ENCODE data around the gene COL17A1. TPM values are rescaled to one million over a fixed set of nuclear protein-coding genes. Genes with fewer than 3 reads are reported as not detected.

The COL17A1 gene
- total RNA-seq, 1 donor from 2014 or later = 0.03 TPM

- DNase-seq (ENCODE audit: low read depth) = no peak
Observed at GRCh38 chr10:104034401-104035193, 51.1 kb downstream of the COL17A1 start.

- no peak for DNase-seq (ENCODE audit: low read depth)
Observed at GRCh38 chr10:104033966-104034365, 51.7 kb downstream of the COL17A1 start.

- DNase-seq (ENCODE audit: low read depth) = no peak
Observed at GRCh38 chr10:104033401-104033930, 52.2 kb downstream of the COL17A1 start.

DNA sequence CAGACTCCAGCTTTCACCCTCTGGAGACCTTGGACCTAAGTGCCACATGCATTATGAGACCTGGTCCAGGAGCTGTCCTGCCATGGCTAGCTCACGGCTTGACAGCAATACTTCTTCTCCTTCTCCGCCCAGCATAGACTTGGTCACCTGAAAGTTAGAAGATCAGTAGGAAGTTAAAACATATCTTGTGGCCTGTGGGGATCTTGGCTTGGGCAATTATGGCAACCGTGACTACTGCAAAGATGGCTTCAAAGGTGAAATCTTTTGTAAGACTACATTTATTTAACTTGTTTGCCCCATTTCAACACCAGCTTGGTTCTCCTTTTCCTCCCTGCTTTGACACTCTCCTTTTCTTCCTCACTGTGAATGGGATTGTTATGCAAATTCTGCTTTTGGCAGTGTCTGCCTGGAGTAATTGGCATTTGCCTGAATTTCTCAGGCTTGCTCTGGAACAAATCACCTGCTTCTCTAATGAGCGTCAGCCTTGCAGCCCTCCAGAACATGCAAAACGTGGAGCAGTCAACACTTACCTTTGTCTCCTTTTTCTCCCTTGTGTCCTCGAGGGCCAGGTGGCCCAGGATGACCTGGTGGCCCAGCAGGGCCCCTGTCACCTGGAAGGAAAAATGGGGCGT, 53.4 kb downstream of the COL17A1 start:
- DNase-seq (ENCODE audit: low read depth) = no peak

- no peak for DNase-seq (ENCODE audit: low read depth)
Observed at GRCh38 chr10:104031631-104032030, 54.0 kb downstream of the COL17A1 start.

- peak; percentile 49 for DNase-seq (ENCODE audit: low read depth)
Observed at GRCh38 chr10:104029521-104029860, 56.2 kb downstream of the COL17A1 start.

DNA sequence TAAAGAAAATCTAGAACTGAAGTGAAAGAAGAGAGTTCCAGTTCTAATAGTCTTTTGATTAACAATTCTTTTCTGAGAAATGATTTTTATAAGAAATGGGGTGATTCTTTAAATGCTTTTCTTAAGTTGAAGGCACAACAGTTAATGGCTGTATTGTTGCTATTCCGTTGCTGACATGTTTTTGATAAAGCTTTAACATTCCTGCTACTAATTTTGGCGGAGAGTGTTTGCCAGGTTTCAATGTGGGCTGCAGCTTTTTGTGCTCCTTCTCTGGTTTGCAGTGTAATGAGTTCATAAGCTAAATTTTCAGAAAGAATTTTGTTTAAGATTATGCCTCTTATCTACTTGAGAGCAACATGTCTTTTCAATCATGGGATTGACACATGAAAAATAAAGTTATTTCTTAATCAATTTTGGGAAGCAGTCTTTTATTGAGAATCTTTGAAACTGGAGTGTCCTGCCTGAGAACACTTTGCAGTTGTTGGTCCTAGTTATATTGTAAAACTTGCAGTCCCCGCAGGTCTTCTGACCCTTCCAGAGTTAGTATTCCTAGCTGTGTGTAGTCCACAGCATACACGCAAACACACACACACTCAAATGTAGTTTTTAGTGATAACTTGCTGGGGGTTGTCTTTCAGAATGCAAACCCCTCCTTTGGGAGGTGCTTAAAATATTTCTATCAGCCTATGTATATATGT, 56.7 kb downstream of the COL17A1 start:
- no peak for DNase-seq (ENCODE audit: low read depth)

GRCh38 chr10:104028146-104028545, 57.5 kb downstream of the COL17A1 start:
- peak; percentile 8 for DNase-seq (ENCODE audit: low read depth)

DNA sequence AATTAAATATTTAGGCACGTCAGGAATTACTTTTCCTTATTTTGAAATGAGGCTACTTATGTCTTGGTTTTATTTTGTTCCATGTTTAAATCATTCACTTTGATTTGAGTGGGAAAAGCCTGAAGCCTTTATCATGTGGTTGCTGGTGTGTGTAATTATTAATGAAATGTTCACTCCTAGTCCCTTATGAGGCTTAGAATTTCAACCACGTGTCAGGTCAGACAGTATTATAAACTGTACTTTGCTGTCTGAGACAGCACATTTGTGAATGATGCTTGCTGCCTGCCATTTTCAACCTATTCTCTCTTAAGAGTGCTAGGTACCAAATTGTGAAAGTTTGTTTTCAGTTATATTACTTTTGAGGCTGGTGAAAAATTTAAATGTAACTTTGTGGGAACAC, 58.9 kb downstream of the COL17A1 start:
- DNase-seq (ENCODE audit: low read depth) = no peak

DNA sequence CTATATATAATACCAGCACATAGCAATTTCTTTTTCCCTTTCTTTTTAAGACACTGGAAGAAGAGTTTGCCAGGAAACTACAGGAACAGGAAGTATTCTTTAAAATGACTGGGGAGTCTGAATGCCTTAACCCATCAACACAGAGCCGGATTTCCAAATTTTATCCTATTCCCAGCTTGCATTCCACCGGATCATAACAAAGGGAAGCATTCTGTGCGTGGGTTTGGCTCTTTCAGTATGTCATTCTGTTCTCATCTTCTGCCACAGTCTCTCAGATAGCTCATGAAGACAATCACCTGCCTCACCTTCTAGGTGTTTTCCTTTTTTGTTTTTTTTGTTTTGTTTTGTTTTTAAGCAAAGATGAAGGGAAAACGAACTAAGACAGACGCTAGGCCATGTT, 60.2 kb downstream of the COL17A1 start:
- no peak for DNase-seq (ENCODE audit: low read depth)

DNA sequence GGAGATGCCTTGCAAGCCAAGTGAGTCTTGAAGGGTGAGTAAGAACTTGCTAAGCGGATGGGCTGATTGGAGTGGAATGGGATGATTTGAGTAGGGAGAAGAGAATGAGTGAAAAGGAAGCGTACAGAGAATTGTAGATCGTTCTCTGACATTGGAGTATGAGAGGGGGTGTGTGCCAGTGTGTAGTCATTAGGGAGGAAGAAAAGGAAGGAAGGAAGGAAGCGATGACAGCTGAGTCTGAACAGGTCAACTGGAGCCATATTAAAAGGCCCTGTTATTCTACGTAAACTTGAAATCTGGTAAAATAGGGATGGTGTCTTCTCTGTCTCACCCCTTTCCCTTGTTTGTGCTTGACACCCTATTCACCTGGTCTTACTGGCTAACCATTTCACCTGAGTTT, 63.7 kb downstream of the COL17A1 start:
- no peak for DNase-seq (ENCODE audit: low read depth)

GRCh38 chr10:104021246-104021645, 64.4 kb downstream of the COL17A1 start:
- no peak for DNase-seq (ENCODE audit: low read depth)

DNA sequence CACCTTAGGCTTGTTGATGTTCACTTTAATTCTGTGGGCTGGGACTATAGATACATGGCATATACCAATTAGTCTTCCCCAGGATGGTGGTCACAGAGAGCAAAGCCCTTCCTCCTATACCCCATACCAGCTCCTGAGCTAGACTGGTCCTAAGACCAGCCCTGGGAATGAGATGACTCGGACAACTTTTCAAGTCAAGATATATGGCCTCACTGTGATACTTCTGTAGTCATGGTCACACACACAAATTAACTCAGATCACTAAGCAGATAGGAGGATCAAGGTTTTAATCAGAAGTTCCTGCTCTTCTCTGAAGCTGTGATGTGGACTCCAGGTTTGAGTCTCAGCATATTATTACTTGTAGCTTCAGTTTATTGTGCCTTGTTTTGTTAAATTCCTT, 65.7 kb downstream of the COL17A1 start:
- no peak for DNase-seq (ENCODE audit: low read depth)

- DNase-seq (ENCODE audit: low read depth) = no peak
Observed at GRCh38 chr10:104018471-104018870, 67.2 kb downstream of the COL17A1 start.

DNA sequence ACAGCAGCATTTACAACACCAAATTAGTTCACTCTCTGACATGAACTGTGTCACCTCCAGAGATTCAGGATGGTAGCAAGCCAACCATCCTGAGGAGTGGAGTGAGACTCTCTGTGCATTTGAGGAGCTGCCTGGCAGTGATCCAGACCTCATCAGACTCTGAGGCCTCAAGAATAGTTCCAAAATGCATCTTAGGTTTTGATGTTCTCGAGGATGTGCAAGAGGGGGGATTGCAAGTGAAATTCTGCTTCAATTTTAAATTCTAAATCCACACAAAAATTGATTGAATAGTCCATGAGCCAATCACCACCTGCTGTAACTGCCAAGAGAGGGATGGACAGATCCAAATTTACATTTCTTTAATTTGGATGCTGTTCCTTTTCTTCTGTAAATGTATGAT, 69.0 kb downstream of the COL17A1 start:
- peak; percentile 9 for DNase-seq (ENCODE audit: low read depth)

GRCh38 chr10:104014176-104014575, 71.5 kb downstream of the COL17A1 start:
- DNase-seq (ENCODE audit: low read depth) = no peak

DNA sequence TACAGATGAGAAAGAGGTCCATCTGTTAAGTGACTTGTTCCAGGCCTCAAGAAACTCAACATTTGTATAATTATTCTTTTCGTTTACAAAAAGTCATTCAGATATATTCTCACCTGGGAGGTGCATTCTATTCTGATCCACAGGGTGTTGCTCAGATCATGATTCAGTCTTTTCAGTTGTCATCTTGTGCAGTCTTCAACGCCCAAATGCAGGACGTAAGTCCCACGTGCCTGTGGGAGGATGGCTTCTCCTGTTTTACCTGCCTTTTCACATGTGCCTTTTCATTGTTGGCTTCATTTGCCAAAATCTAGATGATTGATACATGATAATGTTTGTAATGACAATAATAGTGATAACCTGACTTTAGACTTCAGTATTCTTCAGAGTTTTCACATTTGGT, 72.2 kb downstream of the COL17A1 start:
- DNase-seq (ENCODE audit: low read depth) = no peak

GRCh38 chr10:104011904-104012303, 73.8 kb downstream of the COL17A1 start:
- DNase-seq (ENCODE audit: low read depth) = no peak

- no peak for DNase-seq (ENCODE audit: low read depth)
Observed at GRCh38 chr10:104005172-104005863, 80.4 kb downstream of the COL17A1 start.

- DNase-seq (ENCODE audit: low read depth) = no peak
Observed at GRCh38 chr10:104002911-104003310, 82.8 kb downstream of the COL17A1 start.

- DNase-seq (ENCODE audit: low read depth) = no peak
Observed at GRCh38 chr10:103998805-103999204, 86.9 kb downstream of the COL17A1 start.

DNA sequence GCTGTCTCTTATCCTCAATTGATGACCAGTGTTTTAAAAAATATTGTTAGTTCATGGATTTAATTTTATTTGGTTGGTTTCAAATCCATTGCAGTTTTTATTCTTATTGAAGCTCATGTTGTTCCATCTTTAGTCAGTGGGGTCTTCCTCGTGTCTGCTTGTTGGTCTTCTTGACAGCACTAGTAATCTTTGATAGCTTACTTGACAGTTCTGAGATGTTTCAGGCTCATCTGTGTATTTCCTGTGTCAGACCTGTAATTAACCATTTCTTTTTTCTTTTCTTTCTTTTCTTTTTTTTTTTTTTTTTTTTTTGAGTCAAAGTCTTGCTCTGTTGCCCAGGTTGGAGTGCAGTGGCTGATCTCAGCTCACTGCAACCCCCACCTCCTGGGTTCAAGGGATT, 90.5 kb downstream of the COL17A1 start:
- DNase-seq (ENCODE audit: low read depth) = no peak
